Measurements from ENCODE around the gene THBD.

Gene THBD

DNA sequence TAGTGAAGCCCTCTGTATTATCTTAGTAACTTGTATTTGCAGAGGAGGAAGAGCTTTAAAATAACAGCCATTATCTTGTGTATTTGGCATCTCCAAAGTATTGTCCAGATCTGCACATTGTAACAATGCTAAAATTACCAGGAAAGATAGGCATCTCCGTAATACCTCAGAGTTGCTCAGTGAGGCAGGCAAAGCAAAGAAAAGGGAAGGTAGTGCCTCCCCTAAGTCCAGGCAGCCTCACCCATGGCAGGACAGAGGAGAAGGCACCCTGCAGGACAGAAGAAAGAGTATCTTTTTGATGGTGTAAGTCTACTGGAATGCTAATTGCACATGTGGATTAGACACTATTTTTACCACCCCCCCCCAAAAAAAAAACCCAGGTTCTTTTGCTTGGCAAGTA is 27.9 kb downstream of the THBD start:
- TF ChIP-seq CSRNP3 (CRISPR knock-in tag; IDR thresholded peaks at IDR 0.05) (no peak), BACH2 (CRISPR knock-in tag; IDR thresholded peaks at IDR 0.05; ENCODE audit: borderline replicate concordance) (no peak), GLIS3 (CRISPR knock-in tag; IDR thresholded peaks at IDR 0.05) (no peak), ZNF8 (CRISPR knock-in tag; IDR thresholded peaks at IDR 0.05) (no peak), ZFP3 (CRISPR knock-in tag; IDR thresholded peaks at IDR 0.05) (no peak), TOX (CRISPR knock-in tag; IDR thresholded peaks at IDR 0.05; ENCODE audit: borderline replicate concordance) (no peak), ISL1 (CRISPR knock-in tag; IDR thresholded peaks at IDR 0.05) (no peak), PATZ1 (CRISPR knock-in tag; IDR thresholded peaks at IDR 0.05; ENCODE audit: borderline replicate concordance) (no peak), ESRRG (CRISPR knock-in tag; IDR thresholded peaks at IDR 0.05) (no peak), CSDC2 (CRISPR knock-in tag; IDR thresholded peaks at IDR 0.05) (no peak), ZC3H10 (CRISPR knock-in tag; IDR thresholded peaks at IDR 0.05) (no peak), TCF4 (CRISPR knock-in tag; IDR thresholded peaks at IDR 0.05; ENCODE audit: borderline replicate concordance) (no peak), PPARA (CRISPR knock-in tag; IDR thresholded peaks at IDR 0.05; ENCODE audit: borderline replicate concordance) (no peak), RARB (CRISPR knock-in tag; IDR thresholded peaks at IDR 0.05) (no peak), ARNTL (CRISPR knock-in tag; IDR thresholded peaks at IDR 0.05; ENCODE audit: borderline replicate concordance, low read depth) (no peak)
- no peak for ATAC-seq

DNA sequence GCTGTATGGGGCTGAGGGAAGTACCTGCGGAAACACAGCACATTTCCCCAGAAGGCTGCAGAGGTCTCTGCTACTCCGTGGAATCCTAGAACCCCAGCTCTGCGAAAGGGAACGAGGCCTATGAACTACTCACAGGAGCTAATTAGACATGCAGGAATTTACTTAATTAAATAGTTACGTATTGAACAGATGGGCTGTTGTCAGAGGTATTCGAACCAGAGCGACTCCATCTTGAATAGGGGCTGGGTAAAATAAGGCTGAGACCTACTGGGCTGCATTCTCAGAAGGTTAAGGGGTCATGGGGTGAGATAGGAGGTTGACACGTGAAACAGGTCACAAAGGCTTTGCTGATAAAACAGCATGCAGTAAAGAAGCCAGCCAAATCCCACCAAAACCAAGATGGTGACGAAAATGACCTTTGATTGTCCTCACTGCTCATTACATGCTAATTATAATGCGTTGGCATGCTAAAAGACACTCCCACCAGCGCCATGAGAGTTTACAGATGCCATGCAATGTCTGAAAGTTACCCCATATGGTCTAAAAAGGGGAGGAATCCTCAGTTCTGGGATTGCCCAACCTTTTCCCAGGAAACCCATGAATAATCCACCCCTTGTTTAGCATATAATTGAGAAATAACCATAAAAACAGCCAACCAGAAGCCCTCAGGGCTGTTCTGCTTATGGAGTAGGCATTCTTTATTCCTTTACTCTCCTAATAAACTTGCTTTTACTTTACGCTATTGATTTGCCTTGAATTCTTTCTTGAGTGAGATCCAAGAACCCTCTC is 29.0 kb downstream of the THBD start:
- TF ChIP-seq ZC3H10 (CRISPR knock-in tag; IDR thresholded peaks at IDR 0.05) (no peak), ARNTL (CRISPR knock-in tag; IDR thresholded peaks at IDR 0.05; ENCODE audit: borderline replicate concordance, low read depth) (no peak), GLIS3 (CRISPR knock-in tag; IDR thresholded peaks at IDR 0.05) (no peak), RARB (CRISPR knock-in tag; IDR thresholded peaks at IDR 0.05) (no peak), ESRRG (CRISPR knock-in tag; IDR thresholded peaks at IDR 0.05) (no peak), OSR1 (CRISPR knock-in tag; IDR thresholded peaks at IDR 0.05) (no peak), CSDC2 (CRISPR knock-in tag; IDR thresholded peaks at IDR 0.05) (no peak), ZNF565 (CRISPR knock-in tag; conservative IDR thresholded peaks at IDR 0.05; ENCODE audit: low read depth) (no peak), ISL1 (CRISPR knock-in tag; IDR thresholded peaks at IDR 0.05) (no peak), ZNF70 (CRISPR knock-in tag; IDR thresholded peaks at IDR 0.05) (no peak), BACH2 (CRISPR knock-in tag; IDR thresholded peaks at IDR 0.05; ENCODE audit: borderline replicate concordance) (no peak)
- ATAC-seq, result no peak

DNA sequence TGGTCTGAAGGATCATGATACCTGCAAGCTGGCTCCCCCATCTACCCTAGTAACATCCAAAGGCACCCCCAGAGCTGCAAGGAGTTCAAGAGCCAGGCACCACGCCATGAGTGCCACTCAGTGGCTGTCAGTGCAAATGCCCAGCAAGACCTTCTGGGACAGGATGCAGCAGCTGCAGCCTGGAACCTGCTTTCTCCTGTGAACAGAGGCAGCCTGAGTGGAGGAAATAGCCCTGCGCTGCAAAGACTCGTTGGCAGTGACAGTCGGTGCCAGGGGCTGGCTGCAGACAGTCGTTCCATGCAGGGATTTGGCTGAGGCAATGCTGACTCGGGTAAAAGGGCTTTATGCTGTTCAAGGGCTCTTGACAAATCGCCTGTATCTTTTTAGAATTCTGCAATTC is 30.1 kb downstream of the THBD start:
- no peak for ATAC-seq
- TF ChIP-seq CSRNP3 (CRISPR knock-in tag; IDR thresholded peaks at IDR 0.05) (no peak), ZNF8 (CRISPR knock-in tag; IDR thresholded peaks at IDR 0.05) (no peak), TOX (CRISPR knock-in tag; IDR thresholded peaks at IDR 0.05; ENCODE audit: borderline replicate concordance) (no peak), SNAI2 (CRISPR knock-in tag; IDR thresholded peaks at IDR 0.05) (no peak), ZC3H10 (CRISPR knock-in tag; IDR thresholded peaks at IDR 0.05) (no peak), ARNTL (CRISPR knock-in tag; IDR thresholded peaks at IDR 0.05; ENCODE audit: borderline replicate concordance, low read depth) (no peak), PATZ1 (CRISPR knock-in tag; IDR thresholded peaks at IDR 0.05; ENCODE audit: borderline replicate concordance) (no peak), POU6F1 (CRISPR knock-in tag; IDR thresholded peaks at IDR 0.05; ENCODE audit: borderline replicate concordance, low read depth) (no peak), ZFP30 (CRISPR knock-in tag; IDR thresholded peaks at IDR 0.05) (no peak), ZFP3 (CRISPR knock-in tag; IDR thresholded peaks at IDR 0.05) (no peak), ISL1 (CRISPR knock-in tag; IDR thresholded peaks at IDR 0.05) (no peak), RARB (CRISPR knock-in tag; IDR thresholded peaks at IDR 0.05) (no peak), GLIS3 (CRISPR knock-in tag; IDR thresholded peaks at IDR 0.05) (no peak), OSR1 (CRISPR knock-in tag; IDR thresholded peaks at IDR 0.05) (no peak), PPARA (CRISPR knock-in tag; IDR thresholded peaks at IDR 0.05; ENCODE audit: borderline replicate concordance) (no peak)
- TF ChIP-seq, protein P1, sequence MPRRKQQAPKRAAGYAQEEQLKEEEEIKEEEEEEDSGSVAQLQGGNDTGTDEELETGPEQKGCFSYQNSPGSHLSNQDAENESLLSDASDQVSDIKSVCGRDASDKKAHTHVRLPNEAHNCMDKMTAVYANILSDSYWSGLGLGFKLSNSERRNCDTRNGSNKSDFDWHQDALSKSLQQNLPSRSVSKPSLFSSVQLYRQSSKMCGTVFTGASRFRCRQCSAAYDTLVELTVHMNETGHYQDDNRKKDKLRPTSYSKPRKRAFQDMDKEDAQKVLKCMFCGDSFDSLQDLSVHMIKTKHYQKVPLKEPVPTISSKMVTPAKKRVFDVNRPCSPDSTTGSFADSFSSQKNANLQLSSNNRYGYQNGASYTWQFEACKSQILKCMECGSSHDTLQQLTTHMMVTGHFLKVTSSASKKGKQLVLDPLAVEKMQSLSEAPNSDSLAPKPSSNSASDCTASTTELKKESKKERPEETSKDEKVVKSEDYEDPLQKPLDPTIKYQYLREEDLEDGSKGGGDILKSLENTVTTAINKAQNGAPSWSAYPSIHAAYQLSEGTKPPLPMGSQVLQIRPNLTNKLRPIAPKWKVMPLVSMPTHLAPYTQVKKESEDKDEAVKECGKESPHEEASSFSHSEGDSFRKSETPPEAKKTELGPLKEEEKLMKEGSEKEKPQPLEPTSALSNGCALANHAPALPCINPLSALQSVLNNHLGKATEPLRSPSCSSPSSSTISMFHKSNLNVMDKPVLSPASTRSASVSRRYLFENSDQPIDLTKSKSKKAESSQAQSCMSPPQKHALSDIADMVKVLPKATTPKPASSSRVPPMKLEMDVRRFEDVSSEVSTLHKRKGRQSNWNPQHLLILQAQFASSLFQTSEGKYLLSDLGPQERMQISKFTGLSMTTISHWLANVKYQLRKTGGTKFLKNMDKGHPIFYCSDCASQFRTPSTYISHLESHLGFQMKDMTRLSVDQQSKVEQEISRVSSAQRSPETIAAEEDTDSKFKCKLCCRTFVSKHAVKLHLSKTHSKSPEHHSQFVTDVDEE (CRISPR knock-in tag; IDR thresholded peaks at IDR 0.05), result no peak
- TF ChIP-seq, protein P2, sequence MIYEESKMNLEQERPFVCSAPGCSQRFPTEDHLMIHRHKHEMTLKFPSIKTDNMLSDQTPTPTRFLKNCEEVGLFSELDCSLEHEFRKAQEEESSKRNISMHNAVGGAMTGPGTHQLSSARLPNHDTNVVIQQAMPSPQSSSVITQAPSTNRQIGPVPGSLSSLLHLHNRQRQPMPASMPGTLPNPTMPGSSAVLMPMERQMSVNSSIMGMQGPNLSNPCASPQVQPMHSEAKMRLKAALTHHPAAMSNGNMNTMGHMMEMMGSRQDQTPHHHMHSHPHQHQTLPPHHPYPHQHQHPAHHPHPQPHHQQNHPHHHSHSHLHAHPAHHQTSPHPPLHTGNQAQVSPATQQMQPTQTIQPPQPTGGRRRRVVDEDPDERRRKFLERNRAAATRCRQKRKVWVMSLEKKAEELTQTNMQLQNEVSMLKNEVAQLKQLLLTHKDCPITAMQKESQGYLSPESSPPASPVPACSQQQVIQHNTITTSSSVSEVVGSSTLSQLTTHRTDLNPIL (CRISPR knock-in tag; IDR thresholded peaks at IDR 0.05; ENCODE audit: low read depth), result no peak

Measured in SK-N-SH treated with all-trans-retinoic acid at 6 μM for 48 hours (cell line).